ENCODE data around the gene FTSJ3.

FTSJ3 gene

DNA sequence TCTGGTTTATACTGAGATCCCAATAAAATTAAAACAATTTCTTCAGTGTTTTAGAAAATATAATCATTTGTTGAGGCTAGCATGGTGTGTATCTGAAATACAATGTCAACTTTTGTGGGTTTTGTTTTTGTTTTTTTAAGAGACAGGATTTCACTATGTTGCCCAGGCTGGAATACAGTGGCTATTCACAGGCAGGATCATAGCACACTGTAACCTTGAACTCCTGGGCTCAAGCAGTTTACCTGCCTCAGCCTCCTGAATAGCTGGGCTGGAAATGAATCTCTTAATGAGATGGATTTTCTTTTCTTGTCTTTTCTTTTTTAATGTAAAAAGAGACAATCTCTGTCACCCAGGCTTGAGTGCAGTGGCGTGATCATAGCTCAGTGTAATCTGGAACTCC is 41.3 kb downstream of the FTSJ3 start:
- DNase-seq (ENCODE audit: low read depth): no peak

DNA sequence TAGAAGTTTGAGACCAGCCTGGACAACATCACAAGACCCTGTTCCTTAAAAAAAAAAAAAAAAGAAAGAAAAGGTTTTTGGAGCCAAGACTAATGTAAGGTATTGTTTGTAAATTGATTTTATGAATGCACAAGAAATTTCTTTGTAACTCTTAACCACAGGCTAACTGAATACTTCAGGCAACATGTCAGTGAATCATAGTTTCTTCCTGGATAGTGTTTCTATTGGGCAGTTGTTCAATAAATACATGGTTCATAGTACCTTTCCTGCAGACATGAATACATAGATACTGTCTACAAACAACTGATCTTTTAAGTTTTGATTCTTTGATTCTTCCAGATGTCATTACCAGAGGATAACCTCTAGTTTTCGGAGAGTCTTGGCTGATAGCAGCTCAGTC is 41.9 kb downstream of the FTSJ3 start:
- DNase-seq (ENCODE audit: low read depth): peak; percentile 22

DNA sequence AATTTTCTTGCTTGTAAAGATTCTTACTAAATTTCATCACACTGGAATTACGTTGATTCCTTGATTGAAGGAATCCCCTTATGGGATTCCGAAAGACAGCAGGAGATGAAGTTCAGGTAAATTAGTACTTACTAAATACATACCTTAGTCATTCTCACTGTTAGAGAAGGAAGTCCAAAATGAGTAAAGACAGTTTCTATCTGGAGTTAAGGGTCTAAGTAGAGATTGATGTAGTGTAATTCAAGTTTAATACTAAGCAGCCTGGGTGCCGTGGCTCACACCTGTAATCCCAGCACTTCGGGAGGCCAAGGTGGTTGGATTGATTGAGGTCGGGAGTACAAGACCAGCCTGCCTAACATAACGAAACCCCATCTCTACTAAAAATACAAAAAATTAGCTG is 43.9 kb downstream of the FTSJ3 start:
- DNase-seq (ENCODE audit: low read depth): no peak

DNA sequence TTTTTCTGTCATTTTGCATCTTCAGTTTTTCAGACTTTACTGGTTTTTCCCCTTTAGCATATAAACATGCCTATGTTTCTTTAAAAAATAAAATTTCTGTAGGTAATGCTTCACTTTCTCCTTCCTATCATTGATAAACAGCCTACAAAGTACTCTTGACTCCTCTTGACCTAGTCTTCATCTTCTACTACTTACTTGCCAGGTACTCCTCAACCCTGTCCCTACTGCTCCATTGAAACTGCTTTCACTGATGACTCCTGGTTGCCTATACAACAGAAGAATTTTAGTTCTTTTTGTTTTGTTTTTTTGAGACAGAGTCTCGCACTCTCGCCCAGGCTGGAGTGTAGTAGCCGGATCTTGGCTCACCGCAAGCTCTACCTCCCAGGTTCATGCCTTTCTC is 46.5 kb downstream of the FTSJ3 start:
- DNase-seq (ENCODE audit: low read depth): no peak

DNA sequence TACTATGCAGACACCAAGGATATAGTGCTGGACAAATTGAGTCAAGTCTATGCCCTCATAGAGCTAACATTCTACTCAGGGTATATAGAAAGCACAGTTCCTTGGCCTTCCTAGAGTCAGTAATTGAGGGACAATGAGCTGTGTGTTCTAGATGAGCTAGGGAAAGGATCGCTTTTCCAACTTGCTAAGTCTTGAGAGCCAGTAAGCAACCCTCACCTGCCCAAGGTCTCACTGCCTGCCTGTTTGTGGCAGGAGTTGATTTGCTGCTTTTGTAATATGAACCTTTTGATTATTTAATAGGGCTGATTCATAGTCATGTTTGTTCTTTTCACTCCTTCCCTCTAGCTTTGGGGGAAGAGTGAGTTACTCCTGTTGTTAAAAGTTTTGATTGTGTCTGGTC is 47.0 kb downstream of the FTSJ3 start:
- DNase-seq (ENCODE audit: low read depth): no peak

DNA sequence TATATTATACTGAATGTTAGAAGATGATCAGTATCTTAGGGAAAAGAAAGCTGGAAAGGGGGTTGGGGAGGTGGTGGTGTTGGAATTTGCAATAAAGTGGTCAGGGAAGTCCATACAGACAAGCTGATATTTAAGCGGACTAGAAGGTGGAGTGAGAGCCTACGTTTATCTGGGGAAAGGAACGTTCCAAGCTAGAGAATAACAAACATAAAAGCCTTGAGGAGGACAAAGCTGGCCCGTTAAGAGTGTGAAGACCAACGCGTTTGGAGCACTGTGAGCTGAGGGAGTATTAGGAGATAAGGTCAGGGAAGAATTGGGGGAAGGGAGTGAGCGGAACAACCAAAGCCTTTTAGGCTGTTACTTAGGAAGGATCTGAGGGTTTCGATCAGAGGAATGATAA is 52.0 kb downstream of the FTSJ3 start:
- DNase-seq (ENCODE audit: low read depth): no peak

DNA sequence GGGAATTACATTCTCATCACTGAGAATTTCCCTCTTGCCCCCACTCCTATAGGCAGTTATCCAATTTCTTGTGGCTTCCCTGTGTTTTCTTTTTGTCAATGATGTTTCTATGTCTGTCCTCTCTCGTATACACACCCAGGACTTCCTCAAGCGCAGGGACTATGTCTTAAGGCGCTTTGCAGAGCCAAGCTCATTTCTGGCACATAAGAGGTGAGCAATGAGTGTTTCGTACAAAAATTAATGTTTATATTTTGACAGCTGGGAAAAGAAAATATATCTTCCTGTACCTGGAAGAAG is 52.5 kb downstream of the FTSJ3 start:
- no peak for DNase-seq (ENCODE audit: low read depth)

DNA sequence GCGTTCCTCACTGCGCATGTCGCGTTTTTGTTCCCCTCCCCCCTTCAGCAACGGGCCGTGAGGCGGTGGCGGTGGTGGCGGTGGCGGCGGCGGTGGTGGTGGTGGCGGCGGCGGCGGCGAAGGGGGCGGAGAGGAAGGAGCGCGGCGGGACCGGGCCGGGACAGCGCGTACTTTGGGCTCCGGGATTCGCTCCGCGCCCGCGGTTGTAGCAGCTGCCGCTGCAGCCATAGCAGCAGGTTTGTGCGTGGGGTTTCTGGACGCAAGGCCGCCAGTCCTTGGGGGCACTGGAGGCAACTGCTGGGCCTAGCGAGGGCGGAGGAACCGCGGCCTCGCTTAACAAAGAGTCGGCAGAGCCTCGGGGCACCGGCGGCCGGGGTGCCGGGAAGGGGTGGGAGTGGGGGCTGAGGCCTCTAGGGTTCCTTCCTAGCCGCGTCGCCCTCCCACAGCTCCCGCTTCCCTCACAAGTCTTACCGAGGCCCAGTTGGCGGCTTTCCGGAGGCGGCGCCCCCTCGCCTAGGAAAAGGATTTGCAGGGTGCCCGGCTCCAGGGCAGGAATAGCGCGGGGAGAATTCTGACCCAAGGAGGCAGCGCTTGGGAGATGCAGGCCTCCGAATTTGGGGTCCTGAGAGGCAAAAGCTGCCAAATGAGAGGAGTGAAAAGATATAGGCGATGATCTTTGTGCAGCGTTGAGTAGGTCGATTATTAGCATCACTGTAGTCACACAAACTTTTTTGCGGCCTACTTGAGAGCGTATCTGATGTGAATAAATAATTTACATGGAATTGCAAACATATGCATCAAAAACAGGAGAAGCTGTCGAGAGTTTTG is 53.1 kb downstream of the FTSJ3 start, which contains the start of gene DDX42:
TSS of gene DDX42 (plus strand) at position 30 of the 828 bp plus-strand sequence. CDS start 12,880 bp downstream, outside the sequence.
- peak; percentile 32 for DNase-seq (ENCODE audit: low read depth)

DNA sequence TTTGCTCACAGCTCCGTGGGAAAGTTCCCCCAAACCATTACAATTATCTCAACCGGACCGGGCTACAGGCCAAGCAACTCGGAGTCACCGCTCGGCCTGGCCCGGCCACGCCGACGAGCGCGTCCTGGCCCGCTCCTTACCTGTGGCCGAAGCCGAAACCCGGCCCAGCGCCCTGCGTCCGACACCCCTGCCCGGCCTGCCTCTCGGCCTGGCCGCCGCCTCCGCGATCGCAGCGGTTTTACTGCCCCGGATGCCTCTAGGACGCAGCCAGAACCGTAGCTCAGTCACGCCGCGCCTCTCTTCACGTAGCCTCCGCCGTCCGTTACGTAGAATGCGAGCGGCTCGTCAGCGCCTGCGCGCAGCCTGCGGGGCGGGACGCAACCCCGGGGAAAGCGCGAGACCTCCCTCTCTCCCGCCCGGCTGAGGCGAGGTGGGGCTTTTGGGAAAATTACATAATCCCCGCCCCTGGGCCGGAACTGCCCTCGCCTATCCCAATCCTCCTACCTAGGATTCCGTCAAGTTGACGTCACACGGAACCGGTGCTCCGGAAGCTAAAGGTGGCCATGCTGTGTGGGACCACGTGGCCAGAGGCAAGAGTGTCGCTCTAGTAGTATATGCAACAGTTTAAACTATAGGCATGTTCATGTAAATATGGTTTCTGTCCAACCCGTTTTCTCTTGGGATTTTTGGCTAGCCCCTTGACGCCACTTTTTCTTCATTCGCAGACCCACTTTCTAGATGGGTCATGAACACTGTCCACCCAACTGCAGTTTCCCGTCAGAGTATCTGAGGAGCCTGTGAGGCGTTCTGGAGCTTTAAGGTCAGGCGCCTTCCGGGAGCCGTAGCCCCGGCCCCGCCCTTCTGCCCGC is 54.0 kb downstream of the FTSJ3 start, which contains the start of gene CCDC47:
TSS of gene CCDC47 (minus strand) at position 326 of the 869 bp plus-strand sequence. CDS start 7,422 bp downstream, outside the sequence.
- DNase-seq (ENCODE audit: low read depth): peak; percentile 99

DNA sequence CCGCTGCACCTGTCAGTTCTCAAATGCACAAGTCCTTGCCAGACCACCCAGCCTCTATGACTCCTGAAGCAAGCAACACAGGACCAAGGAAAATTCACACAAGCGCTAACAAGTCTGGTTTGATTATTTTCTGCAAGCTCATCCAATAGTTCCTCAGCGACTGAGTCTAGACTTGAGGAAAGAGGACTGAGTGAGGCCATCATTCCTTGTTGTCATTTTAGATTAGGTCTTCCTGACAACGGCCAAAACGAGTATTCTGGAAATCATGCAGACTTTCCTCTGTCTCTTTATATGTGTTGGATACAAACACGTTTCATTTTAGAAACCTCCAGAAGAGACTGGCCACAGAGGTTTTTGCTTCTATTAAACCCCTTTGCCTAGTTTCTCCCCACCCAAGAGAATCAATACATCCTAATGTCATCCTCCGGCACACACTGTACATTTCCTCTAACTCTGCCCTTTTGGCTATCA is 54.6 kb downstream of the FTSJ3 start:
- peak; percentile 12 for DNase-seq (ENCODE audit: low read depth)

All from stromal cell of bone marrow (primary cell).